Thymus (tissue), 11 donors: ENCODE data around the gene AMZ2. TPM values are rescaled to one million over a fixed set of nuclear protein-coding genes. Genes with fewer than 3 reads are reported as not detected.
A peak's percentile ranks its signal among the peaks of the same experiment; 100 is the strongest.
"Not testable (repeated sequence)": the region's sequence is repeated elsewhere in the genome, so short reads cannot be mapped to it uniquely, and the experiment has no call there.

Experiments
- DNase-seq, 9 donors: peaks; one replicate each; pipeline ENCODE4 v3.0.0-alpha.2; 2013; ENCODE audit warnings: low spot score in 9 of 9, low read depth in 6 of 9, missing footprints in 1 of 9
- H3K27ac ChIP-seq, 2 donors: one replicate each; pipeline ENCODE4 v1.5.1; 2013; ENCODE audit warnings: control low read depth in 1 of 2, low read depth in 1 of 2, low read length in 1 of 2, mild to moderate bottlenecking in 1 of 2, moderate library complexity in 1 of 2
- H3K27me3 ChIP-seq, 2 donors: one replicate each; pipeline ENCODE4 v1.5.1; 2013; ENCODE audit warnings: low read length in 1 of 2; ENCODE audit not compliant: control insufficient read depth in 2 of 2, insufficient read depth in 1 of 2
- H3K36me3 ChIP-seq, 2 donors: one replicate each; pipeline ENCODE4 v1.5.1; 2013; ENCODE audit warnings: low read length in 1 of 2, mild to moderate bottlenecking in 1 of 2, moderate library complexity in 1 of 2; ENCODE audit not compliant: control insufficient read depth in 2 of 2, insufficient read depth in 2 of 2
- H3K4me1 ChIP-seq, 2 donors: one replicate each; pipeline ENCODE4 v1.5.1; 2013; ENCODE audit warnings: low read length in 2 of 2; ENCODE audit not compliant: control insufficient read depth in 2 of 2, insufficient read depth in 2 of 2
- H3K4me3 ChIP-seq, 2 donors: one replicate each; pipeline ENCODE4 v1.5.1; 2013; ENCODE audit warnings: low read length in 2 of 2, control low read depth in 1 of 2, mild to moderate bottlenecking in 1 of 2
- H3K9me3 ChIP-seq, 2 donors: one replicate each; pipeline ENCODE4 v1.5.1; 2013; ENCODE audit warnings: low read length in 1 of 2, mild to moderate bottlenecking in 1 of 2; ENCODE audit not compliant: control insufficient read depth in 2 of 2, insufficient read depth in 1 of 2
- WGBS: extraction: QIAGEN DNeasy Blood & Tissue Kit; methylation state at CpG from one replicate; pipeline ENCODE4 v1.1.7; 2013; 5-methylcytosine and 5-hydroxymethylcytosine counted together
- polyA plus RNA-seq: library from polyadenylated mRNA; stranded (reverse); fragments of 200-250 nt; gene quantifications from one replicate; pipeline ENCODE4 v1.2.3, GENCODE V29; 2013
- total RNA-seq: library from RNA; stranded (reverse); fragments of 120-200 nt; gene quantifications from one replicate; pipeline ENCODE4 v1.2.4, GENCODE V29; 2013
- donor health status: healthy.

AMZ2 gene
- total and polyA plus RNA-seq, 2 donors: 64.5 to 112 TPM

- Histone ChIP-seq H3K4me3 (no peak overlapping the region), H3K27me3 (no peaks in the 10 kb centered on the region), H3K36me3 (peaks cover 6 to 14% of the 10 kb centered on the region in 2 donors), H3K4me1 (peaks cover 12 to 44% of the 10 kb centered on the region in 2 donors), H3K27ac (no peak overlapping the region), H3K9me3 (no peaks in the 10 kb centered on the region)
- no peak for DNase-seq
- WGBS: 90% methylated on average over 4 of the region's 4 CpGs
Observed at GRCh38 chr17:68255151-68255550, 7.3 kb downstream of the AMZ2 start.

- WGBS: 43% methylated on average over 5 of the region's 5 CpGs
- Histone ChIP-seq H3K4me3 (no peak overlapping the region), H3K9me3 (no peaks in the 10 kb centered on the region), H3K36me3 (peaks cover 6 to 11% of the 10 kb centered on the region in 2 donors), H3K27me3 (no peaks in the 10 kb centered on the region), H3K27ac (peak overlapping the region; percentile 59 to 65), H3K4me1 (peaks cover 14 to 45% of the 10 kb centered on the region in 2 donors)
- DNase-seq: peak in 1 of 9 donors; percentile 48
Observed at GRCh38 chr17:68255731-68256538, 8.1 kb downstream of the AMZ2 start.

- not testable (repeated sequence) for H3K27me3 ChIP-seq, H3K9me3 ChIP-seq, H3K4me3 ChIP-seq, DNase-seq
- peaks cover 14 to 47% of the 10 kb centered on the region in 2 donors for H3K4me1 ChIP-seq
- 93% methylated on average over 5 of the region's 5 CpGs for WGBS
- peak overlapping the region in 1 of 2 donors; percentile 24 for H3K27ac ChIP-seq
- peaks cover 3 to 10% of the 10 kb centered on the region in 2 donors for H3K36me3 ChIP-seq
Observed at GRCh38 chr17:68256701-68257100, 8.9 kb downstream of the AMZ2 start.

GRCh38 chr17:68257934-68258333 lies 10.1 kb downstream of the AMZ2 start:
- Histone ChIP-seq H3K36me3 (peaks cover 3 to 10% of the 10 kb centered on the region in 2 donors), H3K4me3 (no peak overlapping the region), H3K9me3 (no peaks in the 10 kb centered on the region), H3K27ac (no peak overlapping the region), H3K27me3 (no peaks in the 10 kb centered on the region), H3K4me1 (peaks cover 14 to 48% of the 10 kb centered on the region in 2 donors)
- DNase-seq: no peak

- not testable (repeated sequence) for H3K27me3 ChIP-seq, H3K9me3 ChIP-seq, H3K4me3 ChIP-seq
- Histone ChIP-seq H3K4me1 (peaks cover 13 to 43% of the 10 kb centered on the region in 2 donors), H3K27ac (peak overlapping the region; percentile 74 to 83), H3K36me3 (peaks cover 3 to 10% of the 10 kb centered on the region in 2 donors)
- WGBS: 7% methylated on average over 39 of the region's 44 CpGs
- peak in 3 of 9 donors; percentile 68 to 74 (median 72) for DNase-seq
Observed at GRCh38 chr17:68258890-68259647, 11.2 kb downstream of the AMZ2 start.

GRCh38 chr17:68259648-68259951 lies 11.8 kb downstream of the AMZ2 start:
- DNase-seq, H3K9me3 ChIP-seq, H3K27me3 ChIP-seq, H3K4me3 ChIP-seq: not testable (repeated sequence)
- 67% methylated on average over 3 of the region's 3 CpGs for WGBS
- H3K27ac ChIP-seq: peak overlapping the region in 1 of 2 donors; percentile 57
- peaks cover 11 to 42% of the 10 kb centered on the region in 2 donors for H3K4me1 ChIP-seq
- H3K36me3 ChIP-seq: peaks cover 3 to 10% of the 10 kb centered on the region in 2 donors

GRCh38 chr17:68260051-68260762 lies 12.4 kb downstream of the AMZ2 start:
- DNase-seq: no peak
- Histone ChIP-seq H3K4me3 (no peak overlapping the region), H3K27me3 (no peaks in the 10 kb centered on the region), H3K9me3 (no peaks in the 10 kb centered on the region), H3K4me1 (peaks cover 11 to 36% of the 10 kb centered on the region in 2 donors), H3K27ac (no peak overlapping the region), H3K36me3 (peaks cover 3 to 5% of the 10 kb centered on the region in 2 donors)
- 96% methylated on average over 9 of the region's 9 CpGs for WGBS

GRCh38 chr17:68262467-68262866 lies 14.6 kb downstream of the AMZ2 start:
- DNase-seq, H3K9me3 ChIP-seq, H3K4me3 ChIP-seq, H3K36me3 ChIP-seq, H3K27me3 ChIP-seq, H3K27ac ChIP-seq: not testable (repeated sequence)
- peaks cover 11 to 22% of the 10 kb centered on the region in 2 donors for H3K4me1 ChIP-seq
- WGBS: 91% methylated on average over 2 of the region's 2 CpGs
